PC-3 (cell line): Measurements from ENCODE around the gene MTFR1L. TPM values are rescaled to one million over a fixed set of nuclear protein-coding genes. Genes with fewer than 3 reads are reported as not detected.

Source experiments
- ATAC-seq: fragments of 200-7000 bp; cut with Tn5 transposase; 2 replicates; pipeline ENCODE4 v1.9.1; 2020; ENCODE audit warnings: mild to moderate bottlenecking, moderate library complexity
- BruUV-seq: library from RNA; stranded (reverse); fragments of 400-500 nt; replicated peaks from 2 replicates; lab custom pipeline; 2021; lab: Mats Ljungman, UMichigan
- CTCF ChIA-PET: fragments of 300-600 bp; sonication (Branson Sonifier 250); formaldehyde crosslinking; loops from one replicate; lab custom pipeline; 2022; ENCODE audit warnings: antibody characterized with exemption; lab: Charles Lee
- POLR2A ChIA-PET: fragments of 300-600 bp; sonication (Branson Sonifier 250); formaldehyde crosslinking; loops from one replicate; lab custom pipeline; 2022; ENCODE audit warnings: antibody characterized with exemption; ENCODE audit not compliant: unreplicated experiment; lab: Charles Lee
- DNase-seq: peaks from one replicate; pipeline ENCODE4 v3.0.0-alpha.2; 2015
- H2AFZ ChIP-seq: fragments of 300-600 bp; sonication (generic); 2 replicates; pipeline ENCODE4 v1.6.0; 2016; ENCODE audit warnings: antibody characterized with exemption, low read length
- H3F3A ChIP-seq: fragments of 300-600 bp; sonication (generic); one replicate; pipeline ENCODE4 v1.6.0; 2017; ENCODE audit warnings: antibody characterized with exemption, low read length, control low read depth, mild to moderate bottlenecking; ENCODE audit not compliant: unreplicated experiment
- H3K27ac ChIP-seq: fragments of 300-600 bp; sonication (generic); 2 replicates; pipeline ENCODE4 v1.5.1; 2016; ENCODE audit warnings: mild to moderate bottlenecking, low read length
- H3K27me3 ChIP-seq: fragments of 300-600 bp; sonication (generic); 2 replicates; pipeline ENCODE4 v1.6.1; 2016; ENCODE audit warnings: low read length, mixed read lengths
- H3K36me3 ChIP-seq: fragments of 300-600 bp; sonication (generic); 2 replicates; pipeline ENCODE4 v1.6.1; 2016; ENCODE audit warnings: low read depth, mixed run types, low read length, mixed read lengths
- H3K4me1 ChIP-seq: fragments of 300-600 bp; sonication (generic); 2 replicates; pipeline ENCODE4 v1.5.1; 2016; ENCODE audit warnings: low read length; ENCODE audit not compliant: insufficient read depth
- H3K4me2 ChIP-seq: fragments of 300-600 bp; sonication (generic); 2 replicates; pipeline ENCODE4 v1.6.0; 2016; ENCODE audit warnings: low read length
- H3K4me3 ChIP-seq: fragments of 300-600 bp; sonication (generic); 2 replicates; pipeline ENCODE4 v1.5.1; 2016; ENCODE audit warnings: mild to moderate bottlenecking, low read length, mixed read lengths
- H3K79me2 ChIP-seq: fragments of 300-600 bp; sonication (generic); 2 replicates; pipeline ENCODE4 v1.6.1; 2017; ENCODE audit warnings: low read length, mixed read lengths
- H3K9ac ChIP-seq: fragments of 300-600 bp; sonication (generic); 2 replicates; pipeline ENCODE4 v1.6.0; 2016; ENCODE audit warnings: mild to moderate bottlenecking, low read length
- H3K9me2 ChIP-seq: fragments of 300-600 bp; sonication (generic); replicated peaks from 2 replicates; pipeline ENCODE4 v1.6.1; 2016; ENCODE audit warnings: mixed run types, low read length, mixed read lengths
- H3K9me3 ChIP-seq: fragments of 300-600 bp; sonication (generic); 2 replicates; pipeline ENCODE4 v1.6.1; 2016; ENCODE audit warnings: low read length, mixed read lengths
- H4K20me1 ChIP-seq: fragments of 300-600 bp; sonication (generic); 2 replicates; pipeline ENCODE4 v1.6.1; 2016; ENCODE audit warnings: low read length, mixed read lengths
- EZH2 ChIP-seq: fragments of 300-600 bp; sonication (generic); IDR thresholded peaks from one replicate; pipeline ENCODE4 v1.6.1; 2017; ENCODE audit warnings: antibody characterized with exemption, mild to moderate bottlenecking, low read length; ENCODE audit not compliant: unreplicated experiment
- EZH2phosphoT487 ChIP-seq: fragments of 300-600 bp; sonication (generic); IDR thresholded peaks from 2 replicates; pipeline ENCODE4 v1.6.1; 2018; ENCODE audit warnings: mild to moderate bottlenecking, antibody characterized with exemption, low read length, borderline replicate concordance
- intact Hi-C: fragments of 100-400 bp; cut with micrococcal nuclease; formaldehyde crosslinking; loops from 2 replicates; pipeline ENCODE4 v1.9.0; 2023
- total RNA-seq: library from RNA; depleted of rRNA; stranded (reverse); fragments of >200 nt; gene quantifications from 2 replicates; pipeline ENCODE4 v1.2.3, GENCODE V29; 2014
- TF ChIP-seq, protein P1 (sequence below): fragments of 300-600 bp; sonication (generic); conservative IDR thresholded peaks from 2 replicates; pipeline ENCODE4 v1.5.1; 2017; ENCODE audit warnings: antibody characterized with exemption, low read depth, mild to moderate bottlenecking, low read length

The MTFR1L gene
- total RNA-seq, 1 experiment from 2014 or later: 35.6 TPM

DNA sequence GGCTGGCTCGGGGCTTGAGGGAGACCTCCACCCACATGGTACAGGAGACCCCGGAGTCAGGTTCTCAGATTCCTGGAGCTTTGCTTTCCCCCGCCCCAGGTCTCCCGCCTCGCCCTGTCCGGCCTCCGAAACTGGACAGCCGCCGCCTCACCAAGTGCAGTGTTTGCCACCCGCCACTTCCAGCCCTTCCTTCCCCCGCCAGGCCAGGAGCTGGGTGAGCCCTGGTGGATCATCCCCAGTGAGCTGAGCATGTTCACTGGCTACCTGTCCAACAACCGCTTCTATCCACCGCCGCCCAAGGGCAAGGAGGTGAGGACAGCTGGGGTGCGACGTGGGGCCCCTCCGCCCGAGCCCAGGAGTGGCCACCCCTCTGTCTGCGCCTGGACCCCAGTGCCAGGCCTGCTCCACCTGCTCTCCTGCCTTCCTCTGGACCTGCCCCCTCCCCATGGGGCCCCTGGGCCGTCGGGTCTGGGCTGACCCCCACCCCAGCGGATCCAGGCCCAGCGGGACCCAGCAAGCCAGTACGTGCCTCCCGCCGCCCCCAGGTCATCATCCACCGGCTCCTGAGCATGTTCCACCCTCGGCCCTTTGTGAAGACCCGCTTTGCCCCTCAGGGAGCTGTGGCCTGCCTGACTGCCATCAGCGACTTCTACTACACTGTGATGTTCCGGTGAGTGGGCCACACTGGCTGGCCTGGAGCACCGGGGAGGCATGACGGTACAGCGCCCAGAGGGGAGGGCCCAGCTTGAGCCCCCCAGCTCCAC, 11.1 kb upstream of the MTFR1L start:
- no peaks in the 10 kb centered on the region for H3K79me2 ChIP-seq
- no peaks in the 10 kb centered on the region; the same call in 1 of the 2 replicates for H3K36me3 ChIP-seq
- no peak overlapping the region for H2AFZ ChIP-seq
- ATAC-seq: no peak
- H3K9me3 ChIP-seq: no peaks in the 10 kb centered on the region
- H3K9ac ChIP-seq: no peak overlapping the region
- BruUV-seq: no TSS peak
- no peaks in the 10 kb centered on the region for H3F3A ChIP-seq
- H3K4me3 ChIP-seq: no peak overlapping the region
- CTCF ChIA-PET: interaction anchor here (0.6 kb wide), 1 partner anchor 200 kb away, joined by 6 read pairs; no protein-coding TSS in a partner anchor
- H3K27me3 ChIP-seq: no peaks in the 10 kb centered on the region
- no peaks in the 10 kb centered on the region for H4K20me1 ChIP-seq
- 0 out of 2 replicates have a peak, but pooled peaks cover 2% of the 10 kb centered on the region for H3K4me1 ChIP-seq
- H3K9me2 ChIP-seq: no peaks in the 10 kb centered on the region
- no peak overlapping the region for H3K27ac ChIP-seq
- intact Hi-C loops: no loop called here
- no peak overlapping the region for H3K4me2 ChIP-seq
- POLR2A ChIA-PET: no interaction called here
- DNase-seq: no peak
- TF ChIP-seq, protein P1, sequence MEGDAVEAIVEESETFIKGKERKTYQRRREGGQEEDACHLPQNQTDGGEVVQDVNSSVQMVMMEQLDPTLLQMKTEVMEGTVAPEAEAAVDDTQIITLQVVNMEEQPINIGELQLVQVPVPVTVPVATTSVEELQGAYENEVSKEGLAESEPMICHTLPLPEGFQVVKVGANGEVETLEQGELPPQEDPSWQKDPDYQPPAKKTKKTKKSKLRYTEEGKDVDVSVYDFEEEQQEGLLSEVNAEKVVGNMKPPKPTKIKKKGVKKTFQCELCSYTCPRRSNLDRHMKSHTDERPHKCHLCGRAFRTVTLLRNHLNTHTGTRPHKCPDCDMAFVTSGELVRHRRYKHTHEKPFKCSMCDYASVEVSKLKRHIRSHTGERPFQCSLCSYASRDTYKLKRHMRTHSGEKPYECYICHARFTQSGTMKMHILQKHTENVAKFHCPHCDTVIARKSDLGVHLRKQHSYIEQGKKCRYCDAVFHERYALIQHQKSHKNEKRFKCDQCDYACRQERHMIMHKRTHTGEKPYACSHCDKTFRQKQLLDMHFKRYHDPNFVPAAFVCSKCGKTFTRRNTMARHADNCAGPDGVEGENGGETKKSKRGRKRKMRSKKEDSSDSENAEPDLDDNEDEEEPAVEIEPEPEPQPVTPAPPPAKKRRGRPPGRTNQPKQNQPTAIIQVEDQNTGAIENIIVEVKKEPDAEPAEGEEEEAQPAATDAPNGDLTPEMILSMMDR: no peak
- no peak for TF ChIP-seq EZH2phosphoT487
- no peak for TF ChIP-seq EZH2

DNA sequence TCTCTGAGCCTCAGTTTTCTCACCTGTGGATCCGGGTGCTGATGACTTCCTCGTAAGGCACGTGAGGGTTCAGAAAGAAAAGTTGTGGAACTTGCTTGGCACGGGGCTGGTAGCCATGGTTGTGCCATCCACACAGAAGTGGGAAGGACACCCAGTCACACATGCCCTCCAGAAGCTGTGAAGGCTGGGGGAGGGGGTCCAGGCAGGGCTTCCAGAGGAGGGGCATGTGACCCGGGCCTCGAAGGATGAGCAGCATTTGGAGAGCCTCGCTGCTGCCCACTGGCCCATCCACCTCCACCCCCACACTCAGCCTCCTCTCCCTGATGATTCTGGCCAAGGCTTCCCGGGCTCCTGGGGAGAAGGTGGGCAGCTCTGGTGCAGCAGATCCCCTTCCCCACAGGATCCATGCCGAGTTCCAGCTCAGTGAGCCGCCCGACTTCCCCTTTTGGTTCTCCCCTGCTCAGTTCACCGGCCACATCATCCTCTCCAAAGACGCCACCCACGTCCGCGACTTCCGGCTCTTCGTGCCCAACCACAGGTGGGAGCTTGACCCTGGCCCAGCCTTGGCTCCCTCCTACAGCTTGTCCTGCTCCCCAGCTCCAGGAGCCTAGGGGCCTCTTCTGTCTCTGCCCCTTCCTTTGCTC, 10.3 kb upstream of the MTFR1L start:
- POLR2A ChIA-PET: no interaction called here
- H3K4me3 ChIP-seq: no peak overlapping the region

More for the DNA sequence above, 10.3 kb upstream of the MTFR1L start:
- Histone ChIP-seq H3K9me3 (no peaks in the 10 kb centered on the region), H3K9me2 (no peaks in the 10 kb centered on the region), H3K9ac (no peak overlapping the region), H3K4me1 (0 out of 2 replicates have a peak, but pooled peaks cover 2% of the 10 kb centered on the region), H3F3A (no peaks in the 10 kb centered on the region), H3K27me3 (no peaks in the 10 kb centered on the region), H3K36me3 (no peaks in the 10 kb centered on the region; the same call in 1 of the 2 replicates), H4K20me1 (no peaks in the 10 kb centered on the region), H3K79me2 (no peaks in the 10 kb centered on the region), H2AFZ (no peak overlapping the region), H3K27ac (no peak overlapping the region), H3K4me2 (no peak overlapping the region)
- BruUV-seq: no TSS peak
- DNase-seq (no peak), ATAC-seq (no peak)
- CTCF ChIA-PET: no interaction called here
- intact Hi-C loops: no loop called here
- TF ChIP-seq, protein P1: no peak
- TF ChIP-seq EZH2phosphoT487 (no peak), EZH2 (no peak)
